Keratinocyte (primary cell): ENCODE measurements around the gene FAM114A1. TPM values are rescaled to one million over a fixed set of nuclear protein-coding genes. Genes with fewer than 3 reads are reported as not detected.

Source experiments
- DNase-seq: peaks from one replicate; pipeline ENCODE4 v3.0.0-alpha.2; 2011; ENCODE audit warnings: low read depth, missing footprints, low spot score
- FAIRE-seq: peaks from 2 replicates; lab custom pipeline; 2011; peaks lifted over from hg19 to GRCh38; lab: Jason Lieb, UNC
- H2AFZ ChIP-seq: 2 replicates; pipeline ENCODE4 v1.6.0; 2012; ENCODE audit warnings: low read length, control low read depth, inconsistent platforms; ENCODE audit not compliant: control insufficient read depth
- H3K27ac ChIP-seq: 2 replicates; pipeline ENCODE4 v1.5.1; 2011; ENCODE audit warnings: low read length; ENCODE audit not compliant: control insufficient read depth, insufficient read depth
- H3K27me3 ChIP-seq: 3 replicates; pipeline ENCODE4 v1.6.0; 2011; ENCODE audit warnings: low read length; ENCODE audit not compliant: control insufficient read depth, insufficient read depth; ENCODE audit errors: extremely low read depth
- H3K36me3 ChIP-seq, 2 experiments: 2 replicates in 1 of 2; 3 replicates in 1 of 2; pipeline ENCODE4 v1.5.1; 2011; ENCODE audit warnings: low read length in 2 of 2, mild to moderate bottlenecking in 1 of 2; ENCODE audit not compliant: control insufficient read depth in 2 of 2, insufficient read depth in 2 of 2; ENCODE audit errors: extremely low read depth in 1 of 2
- H3K4me1 ChIP-seq: 3 replicates; pipeline ENCODE4 v1.5.1; 2011; ENCODE audit warnings: low read length; ENCODE audit not compliant: control insufficient read depth, insufficient read depth; ENCODE audit errors: extremely low read depth
- H3K4me2 ChIP-seq: 3 replicates; pipeline ENCODE4 v1.6.0; 2011; ENCODE audit warnings: low read depth, low read length; ENCODE audit not compliant: control insufficient read depth, insufficient read depth; ENCODE audit errors: extremely low read depth
- H3K4me3 ChIP-seq, 3 experiments: fragments of 200-600 bp in 1 of 3; sonication (generic) in 1 of 3; 2 replicates in 2 of 3; 3 replicates in 1 of 3; pipeline ENCODE4 v1.5.1; 2011 to 2016; ENCODE audit warnings: low read length in 3 of 3, mild to moderate bottlenecking in 3 of 3, control low read depth in 2 of 3, inconsistent platforms in 1 of 3, low read depth in 1 of 3, mixed read lengths in 1 of 3, mixed run types in 1 of 3, moderate library complexity in 1 of 3; ENCODE audit not compliant: control insufficient read depth in 2 of 3, insufficient read depth in 2 of 3; ENCODE audit errors: extremely low read depth in 1 of 3
- H3K79me2 ChIP-seq: 2 replicates; pipeline ENCODE4 v1.6.0; 2012; ENCODE audit warnings: low read length; ENCODE audit not compliant: control insufficient read depth, insufficient read depth
- H3K9ac ChIP-seq: 3 replicates; pipeline ENCODE4 v1.6.0; 2011; ENCODE audit warnings: low read length; ENCODE audit not compliant: control insufficient read depth, insufficient read depth; ENCODE audit errors: extremely low read depth
- H3K9me1 ChIP-seq: 3 replicates; pipeline ENCODE4 v1.6.0; 2011; ENCODE audit warnings: low read length; ENCODE audit not compliant: control insufficient read depth, insufficient read depth; ENCODE audit errors: extremely low read depth
- H3K9me3 ChIP-seq: 2 replicates; pipeline ENCODE4 v1.5.1; 2012; ENCODE audit warnings: low read depth, low read length; ENCODE audit not compliant: control insufficient read depth
- H4K20me1 ChIP-seq: 3 replicates; pipeline ENCODE4 v1.6.0; 2011; ENCODE audit warnings: low read length; ENCODE audit not compliant: control insufficient read depth, insufficient read depth; ENCODE audit errors: extremely low read depth
- EZH2 ChIP-seq: IDR thresholded peaks from one replicate; pipeline ENCODE4 v1.6.1; 2012; ENCODE audit warnings: inconsistent platforms, mild to moderate bottlenecking, low read length, moderate library complexity
- dilution Hi-C: fragments of 300-500 bp; cut with MboI; formaldehyde crosslinking; loops from one replicate; pipeline ENCODE4 v1.7.0; 2020; ENCODE audit warnings: low sequenced_read_pairs; ENCODE audit not compliant: extremely low pct_ligation_motif_present
- polyA plus RNA-seq, 5 experiments: library from polyadenylated mRNA; depleted of rRNA in 3 of 5; stranded (reverse) in 3 of 5; stranded (forward) in 1 of 5; unstranded in 1 of 5; fragments of >200 nt; gene quantifications; 1 replicate in 1 of 5; 2 replicates in 3 of 5; 3 replicates in 1 of 5; pipeline versions ENCODE4 v1.2.1 to v1.2.3, GENCODE V29; 2011 to 2012; ENCODE audit warnings: missing spikeins in 2 of 5, low read depth in 1 of 5, low replicate concordance in 1 of 5
- TF ChIP-seq, protein P1 (sequence below), 3 experiments: IDR thresholded peaks in 1 of 3; conservative IDR thresholded peaks in 1 of 3; optimal IDR thresholded peaks in 1 of 3; 2 replicates in 2 of 3; 3 replicates in 1 of 3; pipeline versions ENCODE3 to v1.5.1; 2011; ENCODE audit warnings: low read length in 3 of 3, mild to moderate bottlenecking in 3 of 3, moderate library complexity in 2 of 3, control low read depth in 1 of 3, inconsistent platforms in 1 of 3; ENCODE audit not compliant: insufficient read depth in 2 of 3; ENCODE audit errors: extremely low read depth in 1 of 3

FAM114A1 gene
- polyA plus RNA-seq, 1 donor (not counting 4 experiments of a cell fraction or from before 2014, with no cell fraction given): 47.2 TPM

- H3K9me3 ChIP-seq: no peaks in the 10 kb centered on the region
- H3K27me3 ChIP-seq: no peaks in the 10 kb centered on the region
- no peaks in the 10 kb centered on the region for H4K20me1 ChIP-seq
- FAIRE-seq (no peak), DNase-seq (no peak)
- no peaks in the 10 kb centered on the region for H3K4me1 ChIP-seq
- H2AFZ ChIP-seq: no peak overlapping the region
- no peak overlapping the region for H3K4me2 ChIP-seq
- H3K9ac ChIP-seq: no peak overlapping the region
- H3K79me2 ChIP-seq: no peaks in the 10 kb centered on the region
- no peak overlapping the region for H3K27ac ChIP-seq
- H3K9me1 ChIP-seq: peaks cover 2% of the 10 kb centered on the region
- peaks cover under 1 to 12% of the 10 kb centered on the region in 2 experiments for H3K36me3 ChIP-seq
- H3K4me3 ChIP-seq: no peak overlapping the region
- dilution Hi-C loops: no loop called here
- no peak for TF ChIP-seq EZH2
- TF ChIP-seq, protein P1, sequence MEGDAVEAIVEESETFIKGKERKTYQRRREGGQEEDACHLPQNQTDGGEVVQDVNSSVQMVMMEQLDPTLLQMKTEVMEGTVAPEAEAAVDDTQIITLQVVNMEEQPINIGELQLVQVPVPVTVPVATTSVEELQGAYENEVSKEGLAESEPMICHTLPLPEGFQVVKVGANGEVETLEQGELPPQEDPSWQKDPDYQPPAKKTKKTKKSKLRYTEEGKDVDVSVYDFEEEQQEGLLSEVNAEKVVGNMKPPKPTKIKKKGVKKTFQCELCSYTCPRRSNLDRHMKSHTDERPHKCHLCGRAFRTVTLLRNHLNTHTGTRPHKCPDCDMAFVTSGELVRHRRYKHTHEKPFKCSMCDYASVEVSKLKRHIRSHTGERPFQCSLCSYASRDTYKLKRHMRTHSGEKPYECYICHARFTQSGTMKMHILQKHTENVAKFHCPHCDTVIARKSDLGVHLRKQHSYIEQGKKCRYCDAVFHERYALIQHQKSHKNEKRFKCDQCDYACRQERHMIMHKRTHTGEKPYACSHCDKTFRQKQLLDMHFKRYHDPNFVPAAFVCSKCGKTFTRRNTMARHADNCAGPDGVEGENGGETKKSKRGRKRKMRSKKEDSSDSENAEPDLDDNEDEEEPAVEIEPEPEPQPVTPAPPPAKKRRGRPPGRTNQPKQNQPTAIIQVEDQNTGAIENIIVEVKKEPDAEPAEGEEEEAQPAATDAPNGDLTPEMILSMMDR (optimal IDR thresholded peaks at IDR 0.05 in 1 of 3, IDR thresholded peaks at IDR 0.05 in 1 of 3, conservative IDR thresholded peaks at IDR 0.05 in 1 of 3; ENCODE audit: extremely low read depth in 1 of 3, insufficient read depth in 2 of 3, low read length in 3 of 3): no peak
These were observed 56.1 kb downstream of the FAM114A1 start for GRCh38 chr4:38923746-38924145.

GRCh38 chr4:38924353-38924752, 56.7 kb downstream of the FAM114A1 start:
- Histone ChIP-seq H3K27me3 (no peaks in the 10 kb centered on the region), H3K4me1 (no peaks in the 10 kb centered on the region), H2AFZ (no peak overlapping the region), H3K36me3 (peaks cover 5 to 11% of the 10 kb centered on the region in 2 experiments), H3K9me1 (peaks cover 2% of the 10 kb centered on the region), H3K79me2 (no peaks in the 10 kb centered on the region), H4K20me1 (no peaks in the 10 kb centered on the region), H3K9ac (no peak overlapping the region), H3K9me3 (no peaks in the 10 kb centered on the region), H3K4me2 (no peak overlapping the region), H3K4me3 (no peak overlapping the region), H3K27ac (no peak overlapping the region)
- no peak for FAIRE-seq
- no peak for DNase-seq
- no peak for TF ChIP-seq EZH2
- TF ChIP-seq, protein P1 (optimal IDR thresholded peaks at IDR 0.05 in 1 of 3, IDR thresholded peaks at IDR 0.05 in 1 of 3, conservative IDR thresholded peaks at IDR 0.05 in 1 of 3; ENCODE audit: extremely low read depth in 1 of 3, insufficient read depth in 2 of 3, low read length in 3 of 3): no peak
- dilution Hi-C loops: no loop called here
